GM21723 (cell line): Measurements from ENCODE around the gene EPHA3.
"Not testable (repeated sequence)": the region's sequence is repeated elsewhere in the genome, so short reads cannot be mapped to it uniquely, and the experiment has no call there.

Source experiments
- ATAC-seq: cut with Tn5 transposase; IDR thresholded peaks from one replicate; pipeline ENCODE4 v1.9.1; 2021; ENCODE audit warnings: mild to moderate bottlenecking, moderate library complexity; ENCODE audit not compliant: unreplicated experiment

EPHA3 gene

GRCh38 chr3:89350935-89351334 lies 243.5 kb downstream of the EPHA3 start:
- not testable (repeated sequence) for ATAC-seq

- ATAC-seq = no peak
Measured at GRCh38 chr3:89353465-89353864, 246.0 kb downstream of the EPHA3 start.

DNA sequence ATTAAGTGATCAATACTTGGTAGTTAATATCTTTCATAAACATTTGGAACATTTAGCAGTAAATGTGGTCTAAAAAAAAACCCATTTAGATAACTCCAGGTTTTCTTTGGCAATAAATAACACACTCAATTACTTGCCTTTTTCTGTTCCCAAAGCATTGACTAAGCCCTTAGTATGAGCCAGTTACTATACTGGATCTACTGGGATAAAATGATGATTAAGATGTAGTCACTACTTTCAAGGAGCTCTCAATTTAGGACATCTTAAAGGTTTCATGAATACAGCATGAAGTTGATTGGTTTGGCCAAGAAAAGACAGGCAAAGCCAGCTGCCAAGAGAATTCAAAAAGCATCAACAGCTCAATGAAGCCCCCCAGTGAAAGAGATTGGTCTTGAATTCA lies 250.9 kb downstream of the EPHA3 start:
- no peak for ATAC-seq

DNA sequence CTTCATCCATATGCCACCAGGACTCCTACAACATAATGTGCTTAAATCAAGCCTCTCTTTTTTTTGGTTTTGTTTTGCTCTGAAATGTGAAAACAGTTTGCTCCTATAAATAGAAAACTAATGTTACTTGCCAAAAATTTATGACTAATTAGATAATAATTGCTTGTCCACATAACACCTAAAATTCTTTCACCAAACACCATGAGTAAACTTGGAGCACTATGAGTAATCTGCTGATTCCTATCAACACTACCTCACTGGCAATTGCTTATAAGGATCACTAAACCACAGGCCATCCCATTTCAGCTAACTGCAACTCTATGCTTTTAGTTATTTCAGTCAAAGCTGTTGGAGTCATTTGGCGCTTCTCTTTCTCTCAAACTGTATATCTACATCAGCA lies 252.7 kb downstream of the EPHA3 start:
- ATAC-seq = no peak

DNA sequence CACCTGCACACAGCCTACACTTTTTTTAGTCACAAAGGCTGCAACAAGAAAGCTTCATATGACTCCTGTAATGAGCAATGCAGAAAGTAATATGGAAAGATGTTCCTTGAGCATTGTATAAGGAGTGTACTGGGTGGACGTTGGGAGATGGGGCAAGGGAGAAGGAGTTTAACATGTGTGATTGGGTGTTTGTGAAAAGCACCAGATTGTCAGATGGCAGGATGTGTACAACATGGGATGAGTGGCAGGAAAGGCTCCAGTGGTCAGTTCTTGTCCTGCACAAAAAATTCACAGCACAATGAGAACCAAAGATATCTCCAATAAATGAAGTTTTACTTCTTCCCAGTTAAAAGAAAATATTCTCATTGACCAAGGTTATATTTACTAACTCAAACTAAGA lies 255.1 kb downstream of the EPHA3 start:
- ATAC-seq = no peak

GRCh38 chr3:89363171-89363570 lies 255.8 kb downstream of the EPHA3 start:
- ATAC-seq = no peak

DNA sequence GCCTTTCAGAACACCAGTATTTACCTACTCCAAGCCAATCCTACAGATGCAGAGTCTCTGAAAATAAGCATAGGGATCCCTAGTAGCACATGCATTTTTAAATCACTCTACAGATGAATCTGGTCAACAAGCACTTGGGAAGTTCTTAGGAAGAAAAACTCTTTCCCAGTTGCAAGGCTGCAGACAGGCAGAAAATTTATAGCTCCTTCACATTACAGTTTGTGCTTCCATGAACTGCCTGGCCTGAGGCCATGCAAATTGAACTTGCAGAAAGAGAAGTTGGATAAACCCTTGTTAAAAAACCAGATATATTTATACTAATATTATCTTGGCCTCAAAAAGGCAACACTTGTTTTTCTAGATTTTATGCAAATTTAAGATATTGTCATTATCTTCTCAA lies 256.9 kb downstream of the EPHA3 start:
- ATAC-seq = no peak

GRCh38 chr3:89367166-89367565 lies 259.7 kb downstream of the EPHA3 start:
- no peak for ATAC-seq

DNA sequence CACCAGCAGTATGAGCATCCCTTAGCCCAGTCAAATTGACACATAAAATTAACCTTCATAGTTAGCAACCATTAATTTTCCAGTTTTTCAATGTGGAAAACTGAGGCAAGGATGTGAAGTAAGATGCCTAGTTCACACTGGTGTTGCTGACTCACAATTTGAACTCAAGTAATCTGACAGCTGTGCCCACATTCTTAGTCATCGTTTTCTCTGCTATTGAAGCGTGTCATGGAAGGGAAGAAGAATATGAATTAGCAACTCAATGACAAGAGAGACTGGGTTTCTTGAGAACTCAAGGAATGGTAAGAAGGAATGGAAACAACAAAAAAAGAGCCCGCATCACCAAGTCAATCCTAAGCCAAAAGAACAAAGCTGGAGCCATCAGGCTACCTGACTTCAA lies 261.4 kb downstream of the EPHA3 start:
- no peak for ATAC-seq

DNA sequence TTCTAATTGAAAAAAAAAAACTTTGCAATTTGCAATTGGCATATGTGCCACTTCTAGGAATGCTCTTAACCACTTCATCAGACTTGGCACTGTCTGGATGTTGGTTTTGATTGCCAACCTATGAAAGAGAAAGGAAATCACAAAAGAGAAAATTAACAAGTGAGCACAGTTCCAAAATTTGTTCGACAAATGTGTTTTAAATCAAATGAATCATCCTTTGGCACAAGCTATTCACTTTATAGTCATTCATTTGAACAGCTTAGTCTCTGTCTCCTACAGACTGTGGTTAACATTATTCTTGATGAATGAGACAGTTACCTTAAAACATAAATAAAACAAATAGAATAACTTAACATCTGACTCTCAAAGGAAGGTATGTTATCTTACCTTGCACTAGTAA lies 265.0 kb downstream of the EPHA3 start:
- no peak for ATAC-seq

DNA sequence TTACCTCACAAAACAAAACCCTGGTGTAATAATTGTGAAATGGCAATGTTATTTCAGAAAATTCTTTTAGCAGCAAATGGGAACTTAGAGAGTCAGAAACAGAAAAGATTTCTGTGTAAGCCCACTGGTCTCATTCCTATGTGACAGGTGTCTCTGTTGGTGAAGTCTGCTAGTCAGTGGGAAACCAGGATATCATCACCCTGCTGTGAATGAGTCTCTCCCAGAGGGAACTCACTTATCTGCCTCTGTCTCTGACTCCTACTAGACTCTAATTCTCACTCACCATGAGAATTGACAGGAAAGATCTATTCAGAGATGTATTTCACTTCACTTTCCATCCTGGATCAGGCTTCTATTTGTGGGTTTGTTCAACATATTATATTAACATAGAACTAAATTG lies 266.0 kb downstream of the EPHA3 start:
- no peak for ATAC-seq

DNA sequence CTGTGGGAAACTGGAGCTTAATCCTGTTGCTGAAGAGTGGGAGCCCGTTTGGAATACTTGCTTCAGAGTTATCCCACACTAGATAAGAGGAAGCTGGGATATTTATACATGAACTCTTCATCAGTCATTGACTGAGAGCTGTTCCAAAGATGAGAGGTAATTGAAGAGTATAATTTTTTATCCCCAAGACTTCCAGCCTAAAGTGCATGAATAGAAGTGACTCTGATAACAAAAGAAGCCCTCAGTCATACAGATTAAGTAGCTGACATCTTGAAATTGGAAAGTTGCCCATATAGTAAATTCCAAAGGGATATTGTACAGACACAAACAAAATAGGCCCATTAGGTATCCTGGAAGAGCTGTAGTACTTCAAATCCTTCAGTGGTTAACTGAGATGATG lies 268.0 kb downstream of the EPHA3 start:
- no peak for ATAC-seq

GRCh38 chr3:89380016-89380415 lies 272.6 kb downstream of the EPHA3 start:
- ATAC-seq = no peak

- no peak for ATAC-seq
Measured at GRCh38 chr3:89392991-89393390, 285.6 kb downstream of the EPHA3 start.

- ATAC-seq = no peak
Measured at GRCh38 chr3:89395456-89395855, 288.0 kb downstream of the EPHA3 start.

DNA sequence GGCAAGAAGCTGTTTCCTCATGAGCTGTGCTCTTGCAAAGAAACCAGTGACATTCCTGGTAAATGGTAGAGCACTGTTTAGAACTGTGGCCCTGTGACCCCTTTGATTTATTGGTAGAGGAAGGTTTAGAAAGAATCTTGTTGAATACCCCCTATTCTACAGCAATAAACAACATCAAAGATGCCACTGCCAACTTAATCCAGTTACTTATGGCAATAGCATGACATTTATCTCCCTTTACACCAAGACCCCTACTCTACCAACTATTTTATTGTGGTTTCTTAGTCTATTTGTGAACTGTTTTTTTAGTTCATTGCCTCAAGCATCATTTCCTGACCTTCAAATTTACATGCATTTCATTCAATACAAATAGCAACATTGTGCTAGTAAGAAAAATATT lies 288.6 kb downstream of the EPHA3 start:
- no peak for ATAC-seq

DNA sequence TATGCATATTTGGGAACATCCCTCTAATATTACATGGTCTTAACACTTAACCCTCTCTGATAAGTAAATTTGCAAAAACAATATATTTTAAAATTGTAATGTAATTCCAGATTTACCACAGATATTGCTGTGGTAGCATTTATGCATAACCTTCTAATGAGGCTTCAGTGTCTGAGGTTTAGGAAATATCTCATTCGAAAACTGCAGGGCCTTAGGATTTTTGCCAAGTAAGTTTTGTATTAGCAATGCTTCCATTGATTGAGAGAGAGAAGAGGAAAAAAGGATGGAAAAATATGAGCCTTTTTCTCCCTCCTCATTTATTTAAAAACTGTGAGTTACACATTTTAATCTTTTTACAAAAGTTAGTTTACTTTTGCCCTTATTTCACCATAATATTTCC lies 294.6 kb downstream of the EPHA3 start:
- no peak for ATAC-seq

DNA sequence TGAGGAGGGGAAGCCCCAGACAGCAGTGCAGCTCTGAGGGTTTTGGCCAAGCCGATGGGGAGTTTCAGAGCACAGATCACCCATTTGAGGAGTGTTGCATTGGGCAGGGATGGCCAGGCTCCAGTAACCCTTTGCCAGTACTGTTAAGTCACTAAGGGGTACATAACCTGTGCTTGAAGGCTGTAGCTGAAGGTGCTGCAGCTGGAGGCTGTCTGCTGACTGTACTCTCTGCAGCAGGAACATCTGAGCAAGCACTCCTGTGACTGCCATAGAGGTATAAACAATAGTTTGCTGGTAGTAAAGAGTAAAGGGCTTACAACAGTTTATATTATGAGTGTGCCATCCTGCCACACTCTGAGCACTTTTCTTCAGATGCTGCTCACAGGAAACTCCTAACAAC lies 297.8 kb downstream of the EPHA3 start:
- ATAC-seq = no peak

GRCh38 chr3:89405593-89405992 lies 298.2 kb downstream of the EPHA3 start:
- no peak for ATAC-seq

DNA sequence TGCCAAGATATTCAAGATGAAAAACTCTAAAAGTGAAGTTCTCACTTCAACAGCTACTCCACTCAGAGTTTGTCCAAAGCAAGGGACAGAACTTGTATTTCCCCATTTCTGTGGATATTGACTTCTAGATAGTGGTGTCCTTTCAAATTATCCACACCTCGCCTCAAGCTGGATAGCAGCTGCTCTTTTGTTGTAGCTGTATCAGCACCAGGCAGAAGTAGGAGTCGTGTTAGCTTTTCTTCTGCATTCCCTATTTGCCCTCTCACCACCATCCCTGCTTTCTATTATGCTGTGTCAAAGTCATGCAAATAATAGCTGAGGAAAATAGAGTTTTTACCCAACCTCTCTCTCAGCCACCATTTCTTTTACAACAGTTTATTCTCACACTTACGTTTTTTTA lies 303.8 kb downstream of the EPHA3 start:
- no peak for ATAC-seq

- ATAC-seq = no peak
Measured at GRCh38 chr3:89414270-89414669, 306.8 kb downstream of the EPHA3 start.

DNA sequence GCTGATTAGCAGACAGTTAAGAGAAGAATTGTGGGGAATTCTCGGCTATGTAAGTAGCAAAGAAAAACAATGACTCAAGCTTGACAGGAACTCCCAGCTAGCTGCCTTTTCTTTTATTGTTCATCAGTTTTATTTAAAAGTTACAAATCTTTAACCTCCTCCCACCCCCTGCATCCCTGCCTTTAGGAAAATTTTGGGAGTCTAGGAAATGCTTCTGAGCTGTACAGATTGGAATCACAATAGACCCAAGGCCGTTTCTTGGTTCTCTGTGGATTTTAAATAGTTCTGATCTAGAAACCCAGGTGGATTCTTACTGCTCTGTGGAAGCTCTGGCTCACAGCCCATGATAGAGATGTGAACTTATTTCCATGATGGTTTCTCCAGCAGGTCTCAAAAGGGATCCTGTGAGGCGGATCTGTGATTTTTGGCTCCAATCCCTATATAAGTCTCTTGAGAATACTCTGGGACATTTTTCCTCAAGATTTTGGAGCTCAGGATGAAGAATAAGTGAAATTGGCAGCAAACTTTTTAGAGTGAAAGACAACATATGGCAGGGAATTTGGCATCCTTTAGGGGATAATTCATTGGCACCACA lies 312.3 kb downstream of the EPHA3 start:
- ATAC-seq = no peak

- ATAC-seq = no peak
Measured at GRCh38 chr3:89426060-89426459, 318.6 kb downstream of the EPHA3 start.
